Measurements from ENCODE around the gene SIGLEC6.

Gene SIGLEC6

DNA sequence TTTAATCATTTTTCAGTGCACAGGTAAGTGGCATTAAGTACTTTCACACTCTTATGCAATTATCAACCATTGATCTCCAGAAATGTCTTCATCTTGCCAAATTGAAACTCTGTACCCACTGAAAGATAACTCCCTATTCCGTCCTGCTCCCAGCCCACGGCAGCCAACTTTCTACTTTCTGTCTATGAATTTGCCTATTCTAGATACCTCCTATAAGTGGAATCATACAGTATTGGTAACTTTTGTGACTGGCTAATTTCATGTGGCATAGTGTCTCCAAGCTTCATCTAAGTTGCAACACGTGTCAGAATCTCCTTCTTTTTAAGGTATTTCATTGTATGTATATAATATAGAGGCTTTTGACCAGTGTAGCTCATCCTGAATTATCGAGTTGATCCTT is 58.9 kb downstream of the SIGLEC6 start:
- no peak for DNase-seq

DNA sequence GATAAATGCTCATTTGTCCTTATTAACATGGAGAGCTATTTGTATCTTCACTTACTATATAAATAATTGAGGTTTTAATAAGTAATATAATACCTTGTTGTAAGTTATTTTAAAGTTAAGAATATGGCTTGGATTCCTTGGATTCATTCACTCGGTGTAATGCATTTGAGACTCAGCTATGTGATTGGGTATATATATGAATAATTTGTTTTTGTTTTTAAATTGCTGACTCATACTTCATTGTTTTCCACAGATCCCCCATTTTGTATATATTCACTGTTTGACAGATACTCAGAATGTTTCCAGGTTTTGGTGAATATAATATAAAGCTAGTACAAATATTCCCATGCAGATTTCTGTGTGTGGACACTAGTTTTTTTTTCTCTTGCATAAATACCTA is 59.9 kb downstream of the SIGLEC6 start:
- no peak for DNase-seq

DNA sequence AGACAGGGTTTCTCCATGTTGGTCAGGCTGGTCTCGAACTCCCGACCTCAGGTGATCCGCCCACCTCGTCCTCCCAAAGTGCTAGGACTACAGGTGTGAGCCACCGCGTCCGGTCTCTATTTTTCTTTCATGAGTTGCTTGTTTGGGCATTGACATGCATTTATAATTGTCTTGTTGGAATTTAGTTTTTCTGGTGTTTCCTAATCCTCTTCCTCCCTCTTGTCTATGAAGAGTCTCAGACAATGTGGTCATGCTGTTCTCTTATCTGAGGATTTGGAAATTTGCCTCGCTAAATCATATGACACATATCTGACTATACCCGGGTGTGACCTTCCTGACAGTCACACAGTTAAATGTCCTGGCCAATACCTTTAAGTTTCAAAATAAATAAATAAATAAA is 60.5 kb downstream of the SIGLEC6 start:
- DNase-seq = peak; percentile 36 to 54

DNA sequence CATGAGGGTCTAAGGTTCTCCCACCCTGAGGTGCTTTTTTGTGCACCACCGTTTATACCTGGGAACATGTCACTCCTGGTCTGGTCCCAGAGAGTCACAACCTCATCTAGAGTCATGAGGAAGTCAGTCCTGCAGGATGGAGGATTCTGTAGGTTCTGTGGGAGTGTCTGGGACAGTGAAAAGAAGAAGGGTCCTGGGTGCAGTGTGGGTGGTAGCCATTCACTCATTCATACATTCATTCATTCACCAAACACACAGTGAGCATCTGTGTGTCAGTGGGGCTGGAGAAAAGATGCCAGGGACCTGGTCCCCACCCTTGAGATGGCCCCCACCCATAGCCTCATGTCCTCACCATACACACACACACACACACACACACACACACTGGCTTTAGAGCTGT is 61.8 kb downstream of the SIGLEC6 start:
- DNase-seq = no peak

DNA sequence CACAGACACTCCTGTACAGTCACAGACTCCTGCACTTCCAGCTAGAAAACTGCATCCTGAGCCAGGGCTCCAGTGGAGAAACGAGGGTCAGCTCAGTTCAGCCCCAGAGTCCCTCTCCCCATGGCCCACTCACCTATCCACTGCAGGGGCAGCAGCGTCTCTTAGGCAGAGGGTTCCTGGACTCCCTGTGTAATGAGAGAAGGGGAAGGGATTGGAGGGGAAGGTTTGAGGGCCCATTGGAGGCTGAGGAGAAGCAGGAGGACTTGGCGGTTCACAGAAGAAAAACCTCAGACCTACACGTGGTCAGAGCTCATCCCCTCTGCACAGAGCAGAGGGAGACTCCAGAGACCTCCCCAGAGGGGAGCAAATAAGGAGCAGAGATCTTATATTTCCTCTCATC is 62.3 kb downstream of the SIGLEC6 start:
- DNase-seq = no peak

DNA sequence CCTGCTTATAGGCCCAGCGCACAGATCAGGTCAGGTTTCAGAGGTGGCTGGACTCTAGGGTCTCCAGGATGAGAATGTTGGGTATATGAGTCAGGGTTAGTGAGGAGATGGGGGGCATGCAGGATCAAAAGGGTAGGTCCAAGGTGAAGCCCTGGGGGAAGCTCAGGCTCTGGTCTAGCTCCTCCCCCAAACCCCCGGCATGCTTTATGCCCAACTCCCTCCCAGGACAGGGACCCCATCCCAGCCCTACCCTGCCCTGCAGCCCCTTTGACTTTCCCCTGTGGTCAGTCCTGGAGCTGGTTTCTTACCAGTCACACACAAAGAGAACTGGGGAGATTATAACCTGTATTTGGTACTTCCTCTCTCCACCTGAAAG is 62.9 kb downstream of the SIGLEC6 start:
- no peak for DNase-seq

DNA sequence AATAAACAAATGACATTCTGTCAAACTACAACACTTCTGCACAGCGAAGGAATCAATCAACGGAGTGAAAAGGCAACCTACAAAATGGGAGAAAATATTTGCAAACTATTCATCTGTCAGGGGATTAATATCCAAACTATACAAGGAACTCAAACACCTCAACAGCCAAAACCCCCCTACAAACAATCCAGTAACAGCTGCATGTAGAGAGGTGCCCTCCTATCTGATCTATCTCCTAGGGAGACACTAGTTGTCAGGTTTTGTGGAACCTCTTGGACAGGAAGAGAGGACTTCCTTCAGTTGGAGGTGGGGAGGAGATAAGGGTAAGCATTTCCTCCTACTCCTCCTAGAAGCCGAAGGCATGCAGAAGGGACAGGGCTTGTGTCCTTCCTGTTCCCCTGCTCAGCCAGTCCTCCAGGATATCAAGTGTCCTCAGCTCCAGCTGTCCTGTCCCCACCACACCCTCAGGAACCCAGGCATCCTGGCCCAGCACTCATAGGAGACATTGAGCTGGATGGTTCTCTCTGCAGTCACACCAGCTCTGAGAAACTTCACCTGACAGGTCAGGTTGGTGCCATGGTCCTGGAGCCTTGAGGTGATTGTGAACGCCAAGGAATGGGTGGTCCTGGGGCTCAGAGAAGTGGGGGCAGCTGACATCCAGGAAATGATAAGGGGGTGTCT is 63.5 kb downstream of the SIGLEC6 start:
- DNase-seq = peak; percentile 56 to 60
